C4-2B (cell line): ENCODE measurements around the gene PHYHD1.

Experiments
- ZFX ChIP-seq: fragments of 450-650 bp; IDR thresholded peaks from 2 replicates; pipeline ENCODE4 v1.6.1; 2017
- TF ChIP-seq, protein P1 (sequence below): fragments of 450-650 bp; conservative IDR thresholded peaks from 2 replicates; pipeline ENCODE4 v1.5.1; 2017; ENCODE audit warnings: mild to moderate bottlenecking

DNA sequence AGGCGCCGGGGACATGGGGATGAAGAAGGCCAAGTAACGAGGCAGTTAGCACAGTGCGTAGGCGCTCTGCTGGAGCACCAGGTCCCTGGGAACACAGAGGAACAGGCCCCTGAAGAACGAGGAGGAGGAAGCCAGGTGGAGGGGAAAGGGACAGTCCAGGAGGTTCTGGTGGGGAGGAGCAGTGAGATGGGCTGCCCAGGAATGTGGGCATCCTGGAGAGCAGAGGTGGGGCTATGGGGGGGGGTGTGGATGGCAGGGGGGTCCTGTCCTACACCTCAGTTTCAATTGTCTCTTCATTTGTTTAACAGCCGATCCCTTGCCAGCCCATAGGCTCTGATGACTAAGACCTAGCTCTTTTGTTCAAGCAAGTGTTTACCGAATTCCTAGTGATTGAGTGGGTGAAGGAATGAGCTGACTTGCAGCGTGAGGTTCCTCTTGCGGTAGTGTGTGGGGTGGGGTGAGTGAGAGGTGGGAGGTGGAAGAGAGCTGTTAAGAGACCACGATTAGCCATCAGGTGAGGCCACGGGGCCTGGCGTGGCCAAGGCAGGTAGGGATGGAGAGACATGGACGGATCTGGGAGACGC is 8.4 kb upstream of the PHYHD1 start:
- TF ChIP-seq, protein P1, sequence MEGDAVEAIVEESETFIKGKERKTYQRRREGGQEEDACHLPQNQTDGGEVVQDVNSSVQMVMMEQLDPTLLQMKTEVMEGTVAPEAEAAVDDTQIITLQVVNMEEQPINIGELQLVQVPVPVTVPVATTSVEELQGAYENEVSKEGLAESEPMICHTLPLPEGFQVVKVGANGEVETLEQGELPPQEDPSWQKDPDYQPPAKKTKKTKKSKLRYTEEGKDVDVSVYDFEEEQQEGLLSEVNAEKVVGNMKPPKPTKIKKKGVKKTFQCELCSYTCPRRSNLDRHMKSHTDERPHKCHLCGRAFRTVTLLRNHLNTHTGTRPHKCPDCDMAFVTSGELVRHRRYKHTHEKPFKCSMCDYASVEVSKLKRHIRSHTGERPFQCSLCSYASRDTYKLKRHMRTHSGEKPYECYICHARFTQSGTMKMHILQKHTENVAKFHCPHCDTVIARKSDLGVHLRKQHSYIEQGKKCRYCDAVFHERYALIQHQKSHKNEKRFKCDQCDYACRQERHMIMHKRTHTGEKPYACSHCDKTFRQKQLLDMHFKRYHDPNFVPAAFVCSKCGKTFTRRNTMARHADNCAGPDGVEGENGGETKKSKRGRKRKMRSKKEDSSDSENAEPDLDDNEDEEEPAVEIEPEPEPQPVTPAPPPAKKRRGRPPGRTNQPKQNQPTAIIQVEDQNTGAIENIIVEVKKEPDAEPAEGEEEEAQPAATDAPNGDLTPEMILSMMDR: no peak
- TF ChIP-seq ZFX: no peak
